ENCODE results near the gene INF2. TPM values are rescaled to one million over a fixed set of nuclear protein-coding genes. Genes with fewer than 3 reads are reported as not detected.

Gene INF2
- total and polyA plus RNA-seq, 9 of the 15 experiments (the other 6 are each of a cell fraction or from before 2014, with no cell fraction given), result 0.56 to 31.3 (median 7.8) TPM

DNA sequence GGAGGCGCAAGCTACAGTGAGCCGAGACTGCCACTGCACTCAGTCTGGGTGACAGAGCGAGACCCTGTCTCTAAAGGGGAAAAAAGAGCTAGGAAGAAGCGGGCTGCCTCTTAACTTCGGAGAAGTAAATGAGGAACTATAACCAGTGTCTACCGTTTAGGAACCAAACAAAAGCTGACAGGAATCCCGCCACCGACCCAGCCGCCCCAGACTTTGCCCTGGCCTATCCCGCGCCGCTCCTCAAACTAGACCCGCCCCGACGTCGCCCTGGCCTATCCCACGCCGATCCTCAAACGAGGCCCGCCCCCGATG is 63.0 kb downstream of the INF2 start (continued):
- TF ChIP-seq, protein P1, sequence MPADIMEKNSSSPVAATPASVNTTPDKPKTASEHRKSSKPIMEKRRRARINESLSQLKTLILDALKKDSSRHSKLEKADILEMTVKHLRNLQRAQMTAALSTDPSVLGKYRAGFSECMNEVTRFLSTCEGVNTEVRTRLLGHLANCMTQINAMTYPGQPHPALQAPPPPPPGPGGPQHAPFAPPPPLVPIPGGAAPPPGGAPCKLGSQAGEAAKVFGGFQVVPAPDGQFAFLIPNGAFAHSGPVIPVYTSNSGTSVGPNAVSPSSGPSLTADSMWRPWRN (IDR thresholded peaks at IDR 0.05; ENCODE audit: low read depth), result 0 out of 2 replicates have a peak, but pooled peaks have one; percentile 13
- TF ChIP-seq PHF8 (IDR thresholded peaks at IDR 0.05; ENCODE audit: borderline replicate concordance, low read length) (peak; percentile 69; the same call in 1 of the 2 replicates), ZNF143 (CRISPR knock-in tag; IDR thresholded peaks at IDR 0.05) (no peak), ZBTB49 (CRISPR knock-in tag; IDR thresholded peaks at IDR 0.05; ENCODE audit: borderline replicate concordance) (no peak), ARID2 (IDR thresholded peaks at IDR 0.05) (no peak), RERE (CRISPR knock-in tag; IDR thresholded peaks at IDR 0.05; ENCODE audit: borderline replicate concordance) (no peak), FOXJ3 (CRISPR knock-in tag; IDR thresholded peaks at IDR 0.05) (no peak), SIN3A (IDR thresholded peaks at IDR 0.05; ENCODE audit: borderline replicate concordance in 2 of 2, control insufficient read depth in 1 of 2, low read depth in 2 of 2, low read length in 2 of 2) (no peak), POLR2H (tag; IDR thresholded peaks at IDR 0.05; ENCODE audit: low read depth) (peak; percentile 63; the same call in 1 of the 2 replicates), FOS (IDR thresholded peaks at IDR 0.05; ENCODE audit: extremely low read depth, insufficient read length) (no peak), TAF9B (IDR thresholded peaks at IDR 0.05; ENCODE audit: partially characterized antibody) (no peak), ZNF707 (CRISPR knock-in tag; conservative IDR thresholded peaks at IDR 0.05) (no peak)

Measured in K562 (cell line).